ENCODE results near the gene EMC10.
A peak's percentile ranks its signal among the peaks of the same experiment; 100 is the strongest.

The EMC10 gene

DNA sequence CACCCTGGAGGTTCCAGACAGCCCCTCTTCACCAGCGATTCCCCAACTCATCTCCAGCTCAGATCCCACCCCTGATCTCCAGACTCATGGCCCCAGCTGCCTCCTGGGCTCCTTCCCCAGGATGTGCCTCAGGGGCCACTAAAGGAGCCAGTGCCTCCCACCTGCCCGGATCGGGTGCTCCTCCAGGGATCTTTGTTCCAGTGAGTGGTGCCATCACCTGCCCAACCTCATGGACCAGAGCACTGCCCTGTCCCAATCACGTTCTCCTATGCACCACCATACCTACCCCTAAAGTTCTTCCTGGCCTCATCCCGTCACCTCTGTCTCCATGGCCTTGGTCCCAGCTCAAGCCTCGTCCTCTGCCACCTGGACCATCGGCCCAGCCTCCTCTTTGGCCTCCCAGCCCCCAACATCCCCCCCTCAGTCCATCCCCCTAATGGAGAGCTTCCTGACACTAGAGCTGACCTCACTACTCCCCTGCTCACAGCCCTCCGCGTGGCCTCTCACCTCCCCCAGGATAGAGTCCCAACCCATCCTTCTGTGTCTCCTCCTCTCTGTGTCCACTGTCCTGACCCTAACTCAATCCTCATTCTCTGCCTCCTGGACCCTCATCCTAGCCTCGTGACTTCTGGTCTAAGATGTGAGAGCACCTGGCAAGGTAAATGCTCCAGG lies 9.1 kb downstream of the EMC10 start:
- H3K27me3 ChIP-seq: peaks cover 22% of the 10 kb centered on the region
- TF ChIP-seq, protein P1, sequence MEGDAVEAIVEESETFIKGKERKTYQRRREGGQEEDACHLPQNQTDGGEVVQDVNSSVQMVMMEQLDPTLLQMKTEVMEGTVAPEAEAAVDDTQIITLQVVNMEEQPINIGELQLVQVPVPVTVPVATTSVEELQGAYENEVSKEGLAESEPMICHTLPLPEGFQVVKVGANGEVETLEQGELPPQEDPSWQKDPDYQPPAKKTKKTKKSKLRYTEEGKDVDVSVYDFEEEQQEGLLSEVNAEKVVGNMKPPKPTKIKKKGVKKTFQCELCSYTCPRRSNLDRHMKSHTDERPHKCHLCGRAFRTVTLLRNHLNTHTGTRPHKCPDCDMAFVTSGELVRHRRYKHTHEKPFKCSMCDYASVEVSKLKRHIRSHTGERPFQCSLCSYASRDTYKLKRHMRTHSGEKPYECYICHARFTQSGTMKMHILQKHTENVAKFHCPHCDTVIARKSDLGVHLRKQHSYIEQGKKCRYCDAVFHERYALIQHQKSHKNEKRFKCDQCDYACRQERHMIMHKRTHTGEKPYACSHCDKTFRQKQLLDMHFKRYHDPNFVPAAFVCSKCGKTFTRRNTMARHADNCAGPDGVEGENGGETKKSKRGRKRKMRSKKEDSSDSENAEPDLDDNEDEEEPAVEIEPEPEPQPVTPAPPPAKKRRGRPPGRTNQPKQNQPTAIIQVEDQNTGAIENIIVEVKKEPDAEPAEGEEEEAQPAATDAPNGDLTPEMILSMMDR (IDR thresholded peaks at IDR 0.05; ENCODE audit: low read depth, low read length): no peak
- no peak for DNase-seq
- H3K9me3 ChIP-seq: peaks cover 8% of the 10 kb centered on the region; the same call in 1 of the 2 replicates
- H3K4me1 ChIP-seq: no peaks in the 10 kb centered on the region
- H3K4me3 ChIP-seq (ENCODE audit: low read depth, low read length): no peak overlapping the region
- H3K36me3 ChIP-seq: peaks cover under 1% of the 10 kb centered on the region

DNA sequence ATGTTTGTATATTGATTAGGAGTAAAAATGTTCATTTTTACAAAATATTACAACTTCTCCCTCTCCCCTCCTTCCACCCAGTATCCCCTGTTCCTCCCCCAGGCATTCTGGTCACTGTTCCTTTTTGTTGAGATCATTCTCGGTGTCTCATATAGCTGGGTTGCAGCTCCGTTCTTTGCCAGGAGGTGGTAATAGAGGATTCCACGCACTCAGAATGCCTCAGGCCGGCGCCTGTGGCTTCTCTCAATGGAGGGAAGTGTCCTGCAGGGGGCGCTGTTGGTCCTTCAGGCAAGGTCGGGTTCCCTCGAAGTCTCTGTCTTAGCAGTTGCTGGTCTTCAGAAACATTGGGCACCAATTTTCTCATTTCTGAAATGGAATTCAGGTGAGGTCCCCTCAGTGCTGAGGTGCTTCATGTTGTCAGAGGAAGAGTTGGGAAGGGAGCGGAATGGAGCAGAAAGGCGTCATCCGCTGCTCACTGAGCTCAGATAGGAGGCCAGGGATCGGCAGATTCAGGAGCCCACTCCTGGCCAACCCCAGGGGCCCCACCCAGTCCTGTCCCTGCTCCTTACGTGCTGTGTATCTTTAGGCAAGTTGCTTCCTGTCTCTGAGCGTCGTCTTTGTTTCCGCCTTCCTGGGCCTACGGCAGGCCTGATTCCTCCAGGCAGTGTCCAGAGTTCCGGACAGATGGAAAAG lies 10.7 kb downstream of the EMC10 start:
- DNase-seq: peak; percentile 60
- H3K9me3 ChIP-seq: peaks cover 8% of the 10 kb centered on the region; the same call in 1 of the 2 replicates
- no peak overlapping the region for H3K4me3 ChIP-seq (ENCODE audit: low read depth, low read length)
- H3K4me1 ChIP-seq: no peaks in the 10 kb centered on the region
- H3K36me3 ChIP-seq: no peaks in the 10 kb centered on the region; the same call in 1 of the 2 replicates
- TF ChIP-seq, protein P1 (IDR thresholded peaks at IDR 0.05; ENCODE audit: low read depth, low read length): peak; percentile 64
- H3K27me3 ChIP-seq: peaks cover 28% of the 10 kb centered on the region

DNA sequence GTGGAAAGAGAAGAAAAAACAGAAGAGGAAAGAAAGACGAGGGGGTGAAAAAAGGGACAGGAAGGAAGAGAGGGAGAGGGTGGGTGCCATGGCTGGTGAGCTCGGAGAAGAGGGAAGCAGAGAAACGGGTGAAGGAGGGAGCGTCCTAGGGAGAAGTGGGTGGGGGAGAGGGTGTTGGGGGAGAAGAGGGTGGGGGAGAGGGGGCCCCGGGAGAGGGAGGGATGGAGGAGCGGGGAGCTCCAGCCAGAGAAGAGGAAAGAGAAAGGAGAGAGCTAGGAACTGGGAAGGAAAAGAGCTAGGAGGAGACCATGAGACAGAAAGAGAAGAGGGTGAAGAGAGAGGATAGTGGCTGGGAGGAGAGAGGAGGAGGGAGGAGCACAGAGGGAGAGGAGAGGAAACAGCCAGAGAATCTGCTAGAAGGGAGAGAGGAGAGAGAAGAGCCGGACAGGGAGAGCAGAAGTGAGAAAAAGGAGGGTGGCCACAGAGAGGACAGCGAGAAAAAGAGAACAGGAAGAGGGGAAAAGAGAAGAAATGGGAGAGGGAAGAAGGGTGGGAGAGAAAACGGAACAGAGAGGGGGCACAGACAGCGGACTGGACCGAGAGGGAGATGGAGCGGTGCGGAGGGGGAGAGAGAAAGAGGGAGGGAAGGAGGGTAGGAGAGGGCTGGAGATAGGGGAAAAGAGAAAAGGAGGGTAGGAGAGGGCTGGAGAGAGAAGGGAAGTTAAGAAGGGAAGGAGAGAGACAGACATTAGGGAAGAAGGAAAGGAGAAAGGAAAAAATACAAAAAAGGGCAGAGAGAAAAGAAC lies 12.3 kb downstream of the EMC10 start:
- no peaks in the 10 kb centered on the region for H3K4me1 ChIP-seq
- H3K9me3 ChIP-seq: peaks cover 8% of the 10 kb centered on the region; the same call in 1 of the 2 replicates
- no peaks in the 10 kb centered on the region; the same call in 1 of the 2 replicates for H3K36me3 ChIP-seq
- TF ChIP-seq, protein P1 (IDR thresholded peaks at IDR 0.05; ENCODE audit: low read depth, low read length): no peak
- no peak overlapping the region for H3K4me3 ChIP-seq (ENCODE audit: low read depth, low read length)
- peaks cover 32% of the 10 kb centered on the region for H3K27me3 ChIP-seq
- no peak for DNase-seq

DNA sequence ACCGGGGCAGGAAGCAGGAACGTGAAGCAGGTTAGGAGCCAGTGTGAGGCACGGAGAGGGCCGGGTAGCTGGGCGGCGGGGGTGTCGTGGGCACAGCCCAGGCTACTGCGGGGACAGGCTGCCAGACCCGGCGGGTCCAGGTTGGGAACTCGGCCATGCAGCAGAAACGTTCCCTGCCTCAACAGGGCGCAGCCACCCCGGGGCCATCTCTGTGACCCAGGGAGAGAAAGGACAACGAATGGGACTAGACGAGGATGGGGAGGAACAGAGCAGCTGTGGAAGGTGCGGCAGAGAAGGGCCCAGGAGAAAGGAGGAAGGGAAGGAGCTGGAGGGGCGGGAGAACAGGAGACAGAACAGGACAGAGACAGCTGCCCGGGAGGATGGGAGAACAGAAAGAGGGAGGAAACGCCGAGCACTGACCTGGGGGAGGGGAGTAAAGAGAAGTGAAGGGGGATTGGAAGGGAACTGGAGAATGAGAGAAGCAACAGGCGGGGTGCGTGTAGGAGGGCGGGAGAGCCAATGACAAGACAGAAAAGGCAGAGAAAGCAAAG lies 13.2 kb downstream of the EMC10 start:
- no peak for DNase-seq
- TF ChIP-seq, protein P1 (IDR thresholded peaks at IDR 0.05; ENCODE audit: low read depth, low read length): no peak
- Histone ChIP-seq H3K36me3 (no peaks in the 10 kb centered on the region; the same call in 1 of the 2 replicates), H3K27me3 (peaks cover 32% of the 10 kb centered on the region), H3K9me3 (peaks cover 8% of the 10 kb centered on the region; the same call in 1 of the 2 replicates), H3K4me3 (ENCODE audit: low read depth, low read length) (no peak overlapping the region), H3K4me1 (no peaks in the 10 kb centered on the region)

DNA sequence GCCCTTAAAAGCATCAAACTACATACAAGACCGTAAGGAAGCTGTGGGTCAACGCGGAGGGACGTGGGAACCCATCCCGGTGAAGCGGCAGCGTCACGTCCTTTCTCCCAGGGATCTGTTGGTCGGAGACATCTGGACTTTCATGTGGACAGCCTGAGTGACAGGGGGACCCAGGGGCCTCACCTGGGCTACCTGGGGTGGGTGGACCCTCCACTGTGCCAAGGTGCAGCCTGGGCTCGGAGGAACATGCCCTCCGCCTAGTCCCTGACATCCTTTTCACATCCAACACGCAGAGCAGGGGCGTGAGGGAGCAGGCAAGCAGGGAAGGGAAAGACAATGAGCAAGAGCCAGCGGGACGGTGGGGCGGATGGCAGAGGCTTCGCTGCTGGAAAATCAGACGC lies 14.1 kb downstream of the EMC10 start:
- Histone ChIP-seq H3K4me3 (ENCODE audit: low read depth, low read length) (no peak overlapping the region), H3K27me3 (peaks cover 32% of the 10 kb centered on the region), H3K9me3 (peaks cover 8% of the 10 kb centered on the region; the same call in 1 of the 2 replicates), H3K4me1 (no peaks in the 10 kb centered on the region), H3K36me3 (no peaks in the 10 kb centered on the region)
- no peak for DNase-seq
- TF ChIP-seq, protein P1 (IDR thresholded peaks at IDR 0.05; ENCODE audit: low read depth, low read length): no peak

Measured in BE2C (cell line).